Astrocyte (in vitro differentiated cells and primary cell): Measurements from ENCODE around the gene UBR4. TPM values are rescaled to one million over a fixed set of nuclear protein-coding genes. Genes with fewer than 3 reads are reported as not detected.
A peak's percentile ranks its signal among the peaks of the same experiment; 100 is the strongest.

ENCODE experiments used
- DNase-seq: peaks from one replicate; pipeline ENCODE4 v3.0.0-alpha.2; 2010; ENCODE audit warnings: low read depth
- FAIRE-seq: peaks from 2 replicates; lab custom pipeline; 2011; peaks lifted over from hg19 to GRCh38; lab: Jason Lieb, UNC
- H2AFZ ChIP-seq: 2 replicates; pipeline ENCODE4 v1.6.0; 2012; ENCODE audit warnings: low read depth, low read length, inconsistent platforms
- H3K27ac ChIP-seq: 2 replicates; pipeline ENCODE4 v1.5.1; 2011; ENCODE audit warnings: low read depth, low read length, inconsistent platforms
- H3K27me3 ChIP-seq: 2 replicates; pipeline ENCODE4 v1.6.0; 2011; ENCODE audit warnings: low read length, inconsistent platforms; ENCODE audit not compliant: insufficient read depth
- H3K36me3 ChIP-seq: 2 replicates; pipeline ENCODE4 v1.5.1; 2011; ENCODE audit warnings: low read length, inconsistent platforms; ENCODE audit not compliant: insufficient read depth
- H3K4me1 ChIP-seq: 2 replicates; pipeline ENCODE4 v1.5.1; 2011; ENCODE audit warnings: low read length, inconsistent platforms; ENCODE audit not compliant: insufficient read depth
- H3K4me2 ChIP-seq: 2 replicates; pipeline ENCODE4 v1.6.0; 2012; ENCODE audit warnings: low read length, inconsistent platforms
- H3K4me3 ChIP-seq: 2 replicates; pipeline ENCODE4 v1.5.1; 2011; ENCODE audit warnings: low read depth, mild to moderate bottlenecking, low read length, inconsistent platforms; ENCODE audit not compliant: insufficient read depth
- H3K79me2 ChIP-seq: 2 replicates; pipeline ENCODE4 v1.6.0; 2012; ENCODE audit warnings: mild to moderate bottlenecking, low read length, inconsistent platforms; ENCODE audit not compliant: insufficient read depth
- H3K9ac ChIP-seq: 2 replicates; pipeline ENCODE4 v1.6.0; 2012; ENCODE audit warnings: mild to moderate bottlenecking, low read length, inconsistent platforms
- H3K9me3 ChIP-seq: 2 replicates; pipeline ENCODE4 v1.5.1; 2012; ENCODE audit warnings: low read depth, mild to moderate bottlenecking, low read length, inconsistent platforms; ENCODE audit not compliant: insufficient read depth
- H4K20me1 ChIP-seq: 2 replicates; pipeline ENCODE4 v1.6.0; 2012; ENCODE audit warnings: low read length, inconsistent platforms; ENCODE audit not compliant: insufficient read depth
- H3K27ac Mint-ChIP-seq: one replicate; pipeline ENCODE4 v1.8.0; 2021; ENCODE audit warnings: mild to moderate bottlenecking, mixed read lengths; ENCODE audit not compliant: unreplicated experiment
- H3K27me3 Mint-ChIP-seq: one replicate; pipeline ENCODE4 v1.8.0; 2021; ENCODE audit warnings: low read depth, mixed read lengths; ENCODE audit not compliant: unreplicated experiment
- H3K36me3 Mint-ChIP-seq: one replicate; pipeline ENCODE4 v1.8.0; 2021; ENCODE audit warnings: low read depth, mixed read lengths; ENCODE audit not compliant: unreplicated experiment
- H3K4me1 Mint-ChIP-seq: one replicate; pipeline ENCODE4 v1.8.0; 2021; ENCODE audit warnings: low read depth, mixed read lengths; ENCODE audit not compliant: unreplicated experiment
- H3K4me3 Mint-ChIP-seq: one replicate; pipeline ENCODE4 v1.8.0; 2021; ENCODE audit warnings: mild to moderate bottlenecking, moderate library complexity, mixed read lengths; ENCODE audit not compliant: unreplicated experiment
- H3K9me3 Mint-ChIP-seq: one replicate; pipeline ENCODE4 v1.8.0; 2021; ENCODE audit warnings: mild to moderate bottlenecking, mixed read lengths; ENCODE audit not compliant: unreplicated experiment
- CTCF ChIP-seq: IDR thresholded peaks from 2 replicates; pipeline ENCODE4 v1.5.1; 2011; ENCODE audit warnings: low read depth, mild to moderate bottlenecking, inconsistent platforms, low read length, moderate library complexity; ENCODE audit not compliant: insufficient read depth
- EZH2 ChIP-seq: IDR thresholded peaks from 2 replicates; pipeline ENCODE4 v1.6.1; 2012; ENCODE audit warnings: mild to moderate bottlenecking, low read length, inconsistent platforms; ENCODE audit not compliant: insufficient read depth
- total RNA-seq: library from RNA; stranded (reverse); gene quantifications from 2 replicates; pipeline ENCODE4 v1.2.1, GENCODE V29; 2021

The UBR4 gene
- total RNA-seq, 1 donor from 2014 or later, result 153 TPM

- FAIRE-seq (no peak), DNase-seq (no peak)
- no peaks in the 10 kb centered on the region for H3K79me2 ChIP-seq
- TF ChIP-seq EZH2 (no peak), CTCF (no peak)
- H2AFZ ChIP-seq, result peak overlapping the region; percentile 22
- no peaks in the 10 kb centered on the region for H3K9me3 ChIP-seq
- Mint-ChIP-seq H3K4me1 (peaks cover 2% of the 10 kb centered on the region), H3K27ac (no peak overlapping the region), H3K4me3 (no peak overlapping the region), H3K27me3 (peaks cover 35% of the 10 kb centered on the region), H3K36me3 (peaks cover 4% of the 10 kb centered on the region), H3K9me3 (peaks cover 1% of the 10 kb centered on the region)
- no peaks in the 10 kb centered on the region for H3K36me3 ChIP-seq
- H3K27me3 ChIP-seq, result no peaks in the 10 kb centered on the region
- no peak overlapping the region for H3K4me3 ChIP-seq
- no peaks in the 10 kb centered on the region for H4K20me1 ChIP-seq
- peak overlapping the region; percentile 60 for H3K4me2 ChIP-seq
- H3K9ac ChIP-seq, result peak overlapping the region; percentile 60
- peaks cover 28% of the 10 kb centered on the region for H3K4me1 ChIP-seq
- H3K27ac ChIP-seq, result peak overlapping the region; percentile 64
Observed at GRCh38 chr1:19034721-19035120, 175.3 kb downstream of the UBR4 start.

GRCh38 chr1:19033926-19034680 lies 176.0 kb downstream of the UBR4 start:
- Mint-ChIP-seq H3K27me3 (peaks cover 37% of the 10 kb centered on the region), H3K4me1 (peaks cover 2% of the 10 kb centered on the region), H3K36me3 (peaks cover 4% of the 10 kb centered on the region), H3K4me3 (no peak overlapping the region), H3K9me3 (peaks cover 1% of the 10 kb centered on the region), H3K27ac (no peak overlapping the region)
- Histone ChIP-seq H3K79me2 (no peaks in the 10 kb centered on the region), H3K9ac (peak overlapping the region; percentile 60), H3K9me3 (no peaks in the 10 kb centered on the region), H3K4me2 (peak overlapping the region; percentile 60), H2AFZ (peak overlapping the region; percentile 22), H3K4me3 (no peak overlapping the region), H4K20me1 (no peaks in the 10 kb centered on the region), H3K27me3 (no peaks in the 10 kb centered on the region), H3K27ac (peak overlapping the region; percentile 64), H3K36me3 (no peaks in the 10 kb centered on the region), H3K4me1 (peaks cover 28% of the 10 kb centered on the region)
- FAIRE-seq (no peak), DNase-seq (peak; percentile 79)
- TF ChIP-seq EZH2 (no peak), CTCF (no peak)

- H3K4me2 ChIP-seq, result peak overlapping the region; percentile 60
- no peak overlapping the region for H3K4me3 ChIP-seq
- H3K79me2 ChIP-seq, result no peaks in the 10 kb centered on the region
- peaks cover 4% of the 10 kb centered on the region for H3K36me3 Mint-ChIP-seq
- DNase-seq (no peak), FAIRE-seq (no peak)
- H3K9me3 Mint-ChIP-seq, result peaks cover 1% of the 10 kb centered on the region
- H3K9me3 ChIP-seq, result no peaks in the 10 kb centered on the region
- H4K20me1 ChIP-seq, result no peaks in the 10 kb centered on the region
- H3K9ac ChIP-seq, result peak overlapping the region; percentile 32
- peaks cover 2% of the 10 kb centered on the region for H3K4me1 Mint-ChIP-seq
- TF ChIP-seq CTCF, result no peak
- no peak for TF ChIP-seq EZH2
- peak overlapping the region; percentile 24 for H3K27ac ChIP-seq
- H3K27me3 Mint-ChIP-seq, result peaks cover 36% of the 10 kb centered on the region
- H3K4me3 Mint-ChIP-seq, result peak overlapping the region; percentile 40
- H3K27me3 ChIP-seq, result no peaks in the 10 kb centered on the region
- no peaks in the 10 kb centered on the region for H3K36me3 ChIP-seq
- H3K4me1 ChIP-seq, result peaks cover 28% of the 10 kb centered on the region
- peak overlapping the region; percentile 22 for H2AFZ ChIP-seq
- H3K27ac Mint-ChIP-seq, result peak overlapping the region; percentile 44
Observed at GRCh38 chr1:19033515-19033839, 176.6 kb downstream of the UBR4 start.
